ENCODE measurements around the gene COX15.

GRCh38 chr10:99743841-99744240 lies 11.9 kb upstream of the COX15 start:
- no peak for TF ChIP-seq CTCF (IDR thresholded peaks at IDR 0.05)
- TF ChIP-seq POLR2A (IDR thresholded peaks at IDR 0.05): no peak

Data from uterus (tissue), 2 donors.